ENCODE results near the gene ELFN2.

Gene ELFN2

DNA sequence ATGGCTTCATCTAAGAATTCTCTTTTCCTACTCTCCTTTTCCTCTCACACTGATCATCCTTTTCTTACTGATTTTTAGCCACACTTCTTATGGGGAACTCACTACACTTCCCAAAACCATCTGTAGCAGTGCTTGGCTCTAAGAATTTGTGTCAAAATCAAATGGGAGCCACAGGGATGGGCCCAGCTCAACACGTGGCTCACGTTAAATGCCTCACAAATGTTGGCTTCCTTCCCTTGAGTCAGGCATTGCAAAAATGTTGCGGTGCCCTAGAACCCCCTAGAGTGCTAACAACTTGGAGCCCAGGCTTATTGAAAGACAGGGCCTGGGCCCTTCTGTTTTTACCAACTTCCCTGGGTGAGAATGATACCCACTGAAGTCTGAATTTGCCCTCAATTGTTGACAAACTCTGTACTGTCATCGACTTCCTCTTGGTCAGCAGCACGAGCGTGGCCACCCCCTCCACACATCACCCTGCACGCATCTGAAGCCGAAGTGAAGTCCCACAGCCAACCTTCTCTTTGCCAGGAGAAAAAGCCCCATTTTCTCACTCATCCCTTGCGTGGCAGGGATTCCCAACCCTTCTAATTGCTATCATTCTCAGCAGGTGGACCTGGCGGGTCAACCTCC lies 69.7 kb downstream of the ELFN2 start:
- no peak for DNase-seq (ENCODE audit: low read depth in 2 of 2)

DNA sequence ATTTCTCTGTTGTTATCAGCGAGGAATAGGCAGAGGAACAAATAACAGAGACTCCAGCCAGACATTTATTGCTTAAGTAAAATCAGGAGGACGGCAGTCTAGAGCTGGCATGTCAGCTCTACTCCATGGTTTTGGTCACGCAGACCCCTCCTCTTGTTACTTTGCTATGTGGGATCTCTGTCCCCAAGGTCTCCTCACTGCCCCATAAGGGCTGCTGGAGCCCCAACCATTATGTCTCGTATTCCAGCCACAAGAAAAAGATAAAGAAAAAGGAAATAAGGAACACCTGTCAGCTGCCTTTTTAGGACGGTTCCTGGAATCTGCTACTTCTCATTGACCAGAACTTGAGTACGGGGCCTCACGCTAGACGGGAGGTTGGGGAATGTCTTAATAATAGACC lies 70.4 kb downstream of the ELFN2 start:
- no peak for DNase-seq (ENCODE audit: low read depth in 2 of 2)

DNA sequence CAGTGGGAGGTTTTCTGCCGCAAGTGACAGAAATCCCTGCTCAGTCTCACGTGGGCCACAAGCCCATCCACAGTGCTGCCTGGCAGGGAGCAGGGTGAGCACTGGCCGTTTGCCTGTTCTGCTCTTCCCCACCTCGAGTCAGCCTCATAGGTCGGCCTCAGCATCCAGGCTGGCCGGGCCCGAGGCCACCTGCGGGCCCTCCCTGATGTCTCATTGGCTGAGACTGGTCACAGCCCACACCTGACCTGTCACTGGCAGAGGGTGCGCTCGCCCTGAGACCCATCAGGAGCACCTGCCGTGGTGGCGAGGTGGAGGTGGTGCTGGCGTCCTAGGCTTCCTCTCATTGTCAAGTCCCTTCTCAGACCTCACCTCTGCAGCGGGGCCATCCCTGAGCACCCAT lies 72.1 kb downstream of the ELFN2 start:
- no peak for DNase-seq (ENCODE audit: low read depth in 2 of 2)

DNA sequence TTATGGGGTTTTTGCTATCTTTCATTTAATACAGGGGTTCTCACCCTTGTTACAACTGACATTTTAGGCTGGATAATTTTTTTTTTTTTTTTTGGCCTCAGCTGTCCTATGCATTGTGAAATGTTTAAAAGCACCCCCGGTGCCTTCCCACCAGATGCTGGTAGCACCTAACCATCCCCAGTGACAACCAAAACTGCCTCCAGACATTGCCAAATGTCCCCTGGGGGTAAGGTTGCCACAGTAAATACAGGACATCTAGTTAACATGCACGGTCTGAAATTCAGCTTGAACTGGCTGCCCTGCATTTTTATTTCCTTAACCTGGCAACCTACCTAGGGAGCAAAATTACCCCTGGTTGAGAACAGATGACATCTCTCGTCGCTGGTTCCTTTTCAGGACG lies 72.6 kb downstream of the ELFN2 start:
- no peak for DNase-seq (ENCODE audit: low read depth in 2 of 2)

DNA sequence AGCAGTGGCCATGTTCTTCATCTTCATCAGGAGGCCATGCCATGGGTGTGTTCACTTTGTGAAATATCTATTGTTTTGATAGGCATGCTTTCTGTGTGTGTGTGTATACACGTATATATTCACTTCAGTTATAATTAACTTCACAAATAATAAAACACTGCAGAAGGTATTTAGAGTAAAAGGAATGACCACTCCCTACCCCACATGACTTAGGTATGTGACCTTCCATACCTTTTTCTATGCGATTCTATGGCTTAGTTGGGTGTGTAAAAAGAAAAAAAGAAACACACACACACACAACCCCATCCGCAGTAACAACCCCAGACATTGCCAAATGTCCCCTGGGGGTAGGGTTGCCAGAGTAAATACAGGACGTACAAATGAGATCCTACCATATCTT lies 73.0 kb downstream of the ELFN2 start:
- DNase-seq (ENCODE audit: low read depth in 2 of 2): no peak

DNA sequence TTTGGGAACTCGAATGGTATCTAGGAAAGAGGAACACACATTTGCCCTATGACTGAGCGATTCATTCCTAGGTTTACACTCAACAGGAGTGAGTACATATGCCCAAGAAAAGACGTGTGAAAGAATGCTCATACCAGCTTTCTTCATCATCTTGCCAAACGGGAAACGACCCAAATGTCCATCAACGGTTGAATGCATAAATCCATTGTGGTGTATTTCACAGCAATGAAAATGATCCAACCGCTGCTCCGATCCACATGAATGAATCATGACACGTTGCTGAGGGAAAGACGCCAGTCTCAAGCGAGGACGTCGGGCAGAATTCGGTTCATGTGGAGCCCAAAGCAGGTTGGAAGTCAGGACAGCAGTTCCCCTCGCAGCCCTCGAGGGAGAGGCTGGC lies 73.4 kb downstream of the ELFN2 start:
- DNase-seq (ENCODE audit: low read depth in 2 of 2): no peak

DNA sequence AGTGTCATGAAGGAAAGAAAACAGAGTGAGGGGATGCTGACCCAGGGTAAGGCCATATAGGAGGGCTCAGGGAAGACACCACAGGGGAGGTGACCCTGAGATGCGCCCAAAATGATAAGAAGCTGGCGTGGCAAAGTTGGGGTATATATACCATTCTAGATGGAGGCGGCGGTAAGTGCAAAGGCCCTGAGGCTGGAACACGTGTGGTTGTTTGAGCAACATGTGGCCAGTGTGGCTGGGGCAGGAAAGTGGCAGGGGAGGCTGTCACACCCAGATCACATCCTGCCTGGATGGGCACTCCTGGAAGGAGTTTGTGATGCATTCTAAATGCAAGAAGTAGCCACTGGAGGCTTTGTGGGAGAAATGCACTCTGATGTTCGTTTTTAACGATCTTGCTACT lies 74.8 kb downstream of the ELFN2 start:
- DNase-seq (ENCODE audit: low read depth in 2 of 2): no peak

DNA sequence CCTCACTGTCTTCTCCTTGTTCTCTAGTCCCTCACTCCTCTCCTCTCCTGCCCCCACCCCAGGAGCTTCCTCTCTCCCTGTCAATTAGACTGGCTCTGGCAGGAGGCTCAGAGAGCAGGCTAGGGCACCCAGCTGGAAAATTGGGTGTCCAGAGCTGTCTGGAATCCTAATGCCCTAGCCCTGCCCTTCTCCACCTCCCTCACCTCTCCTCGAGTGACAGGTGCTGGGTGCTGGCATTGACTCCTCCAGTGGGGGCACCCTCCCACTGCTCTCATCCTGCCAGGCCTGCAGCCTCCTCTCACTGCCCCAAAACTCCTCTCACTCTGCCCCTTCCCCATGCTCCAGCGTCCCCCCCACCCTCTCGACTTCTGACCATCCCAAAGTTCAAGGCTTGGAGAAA lies 76.0 kb downstream of the ELFN2 start:
- no peak for DNase-seq (ENCODE audit: low read depth in 2 of 2)

DNA sequence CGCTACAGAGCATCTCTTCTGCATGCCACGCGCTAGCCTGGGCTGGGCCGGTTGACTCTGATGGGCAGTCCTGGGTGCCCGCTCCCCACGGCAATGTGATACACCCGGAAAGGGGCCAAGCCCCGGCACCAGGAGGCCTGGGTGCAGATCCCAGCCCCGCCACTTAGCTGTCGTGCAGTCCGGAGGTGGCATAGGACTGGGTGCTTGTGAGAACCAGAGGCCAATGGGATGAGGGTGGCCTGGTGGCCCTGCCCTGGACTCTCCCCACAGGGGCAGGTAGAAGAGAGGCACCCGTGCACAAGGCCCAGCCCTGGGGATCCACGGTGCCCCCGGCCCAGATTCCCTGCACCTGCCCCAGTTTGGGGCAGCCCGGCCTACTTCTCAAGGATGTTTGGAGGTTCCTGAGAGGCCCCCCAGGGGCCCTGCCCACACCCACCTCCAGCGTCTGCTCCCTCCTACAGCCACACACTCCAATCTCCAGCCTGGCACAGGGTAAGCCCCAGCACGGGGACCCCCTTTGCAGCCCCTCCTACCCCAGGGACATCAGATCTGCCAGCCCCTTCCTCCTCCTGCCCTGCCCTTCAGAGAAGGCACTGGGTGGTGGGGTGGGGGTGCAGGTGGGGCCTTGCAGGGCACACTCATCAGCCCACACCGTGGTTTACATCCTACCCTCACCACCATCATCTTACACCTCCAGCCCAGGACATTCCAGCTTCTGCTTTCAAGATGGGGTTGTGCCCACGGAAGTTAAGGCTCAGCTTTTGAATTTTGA lies 78.0 kb downstream of the ELFN2 start:
- no peak for DNase-seq (ENCODE audit: low read depth in 2 of 2)

DNA sequence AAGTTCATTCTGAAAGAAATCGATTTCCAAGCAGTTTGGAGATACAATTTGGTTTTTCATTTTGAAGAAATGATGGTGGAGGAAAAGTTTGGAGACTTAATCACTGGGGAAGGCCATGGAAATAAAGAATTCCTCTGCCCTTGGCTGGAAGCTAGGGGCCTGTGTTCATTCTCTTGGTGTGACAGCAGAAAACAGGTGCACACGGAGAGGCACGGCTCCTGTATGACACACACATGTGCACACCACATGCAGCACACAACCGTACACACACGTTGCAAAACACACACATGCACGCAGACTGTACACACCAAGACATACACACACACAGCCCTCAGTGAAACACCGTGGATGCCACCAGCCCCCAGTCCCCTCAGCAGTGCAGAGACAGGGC lies 80.8 kb downstream of the ELFN2 start:
- DNase-seq (ENCODE audit: low read depth in 2 of 2): no peak

DNA sequence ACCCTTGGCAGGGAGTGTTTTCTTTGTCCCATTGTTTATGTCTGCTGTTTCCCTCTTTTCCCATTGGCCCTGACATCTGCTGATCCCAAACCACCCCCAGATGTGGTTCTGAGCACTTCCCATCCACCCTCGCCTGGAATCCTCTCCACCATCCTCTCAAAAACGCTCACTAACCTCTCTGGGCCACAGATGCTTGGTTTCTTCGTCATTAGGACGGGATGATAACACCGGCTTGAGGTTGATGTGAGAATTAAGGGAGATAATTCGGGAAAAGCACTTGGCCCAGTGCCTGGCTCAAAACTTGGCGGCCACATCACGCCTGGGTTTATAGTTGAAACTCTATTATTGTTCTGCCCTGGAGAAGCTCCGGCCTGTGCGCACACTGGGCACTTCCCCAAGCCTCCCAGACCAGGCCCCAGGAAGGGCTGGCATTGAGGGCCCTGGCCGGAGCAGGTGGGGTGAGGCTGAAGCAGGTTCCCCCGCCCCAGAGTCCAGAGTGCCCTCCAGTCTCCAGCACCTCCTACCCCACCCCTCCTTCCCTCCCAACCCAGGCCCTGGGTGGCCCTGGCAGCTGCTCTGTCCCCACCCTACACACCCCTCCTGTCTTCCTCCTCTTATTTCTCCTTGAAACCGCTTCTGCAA lies 81.3 kb downstream of the ELFN2 start:
- DNase-seq (ENCODE audit: low read depth in 2 of 2): no peak

DNA sequence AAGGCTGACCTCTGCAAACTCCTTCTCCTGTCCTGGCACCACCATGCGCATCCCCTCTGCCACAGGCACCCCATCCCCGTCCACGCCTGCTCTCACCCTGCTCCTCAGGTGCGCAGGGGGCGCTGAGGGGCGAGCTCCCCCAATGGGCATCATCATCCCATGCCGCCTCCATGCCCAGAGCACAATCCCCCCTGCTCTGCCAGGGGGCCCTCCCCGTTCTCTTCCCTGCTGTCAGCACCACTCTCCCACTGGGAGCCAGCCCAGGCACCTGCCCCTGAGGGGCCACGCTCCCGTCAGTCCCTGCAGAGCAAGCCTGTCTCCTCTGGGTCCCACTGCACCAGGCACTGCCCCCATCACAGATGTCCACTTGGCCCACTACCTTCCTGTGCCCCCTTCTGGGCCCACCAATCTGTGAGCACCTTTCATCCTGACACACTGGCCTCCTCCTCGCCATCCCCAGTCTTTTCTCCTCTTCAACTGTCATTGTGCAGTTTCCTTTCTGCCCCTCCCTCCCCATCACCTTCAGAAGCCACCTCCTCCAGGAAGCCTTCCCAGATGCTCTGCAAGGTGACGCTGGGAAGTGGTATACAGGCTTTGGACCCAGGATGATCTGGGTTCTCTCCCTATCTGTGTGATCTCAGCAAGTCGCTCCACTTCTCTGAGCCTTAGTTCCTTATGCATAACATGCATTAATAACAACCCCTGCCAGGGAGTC lies 82.4 kb downstream of the ELFN2 start:
- DNase-seq (ENCODE audit: low read depth in 2 of 2): no peak

DNA sequence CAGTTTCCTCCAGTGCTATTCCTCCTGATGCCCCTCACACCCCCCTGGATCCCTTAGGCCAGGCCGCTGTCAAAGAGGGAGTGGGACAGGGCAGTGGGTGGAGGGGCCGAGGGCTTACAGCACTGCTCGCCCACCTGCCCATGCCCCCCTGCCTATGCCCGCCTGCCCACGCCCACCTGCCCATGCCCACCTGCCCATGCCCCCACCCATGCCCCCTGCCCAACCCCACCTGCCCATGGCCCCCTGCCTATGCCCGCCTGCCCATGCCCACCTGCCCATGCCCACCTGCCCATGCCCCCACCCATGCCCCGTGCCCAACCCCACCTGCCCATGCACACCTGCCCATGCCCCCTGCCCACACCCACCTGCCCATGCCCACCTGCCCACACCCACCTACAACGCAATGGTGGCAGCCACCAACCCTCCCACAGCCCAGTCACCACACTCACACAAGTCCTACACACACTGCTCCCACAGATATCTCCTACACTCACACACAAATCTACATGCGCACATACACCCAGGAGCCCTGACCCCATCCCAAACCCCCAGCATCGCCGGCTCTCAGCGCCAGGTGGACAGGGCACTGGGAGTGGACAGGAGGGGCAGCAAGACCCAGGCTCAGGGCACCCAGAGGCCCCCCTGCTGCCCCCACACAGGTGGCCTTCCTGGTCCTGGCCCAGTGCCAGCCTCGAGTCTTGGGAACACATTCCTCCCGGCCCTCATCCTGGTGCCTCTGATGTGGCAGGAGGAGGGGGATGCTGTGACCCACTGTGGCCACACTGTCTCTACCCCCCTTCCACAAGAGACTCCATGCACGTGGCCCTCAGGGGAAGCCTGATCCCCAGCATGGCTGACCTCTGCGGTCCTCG lies 83.2 kb downstream of the ELFN2 start:
- DNase-seq (ENCODE audit: low read depth in 2 of 2): no peak

DNA sequence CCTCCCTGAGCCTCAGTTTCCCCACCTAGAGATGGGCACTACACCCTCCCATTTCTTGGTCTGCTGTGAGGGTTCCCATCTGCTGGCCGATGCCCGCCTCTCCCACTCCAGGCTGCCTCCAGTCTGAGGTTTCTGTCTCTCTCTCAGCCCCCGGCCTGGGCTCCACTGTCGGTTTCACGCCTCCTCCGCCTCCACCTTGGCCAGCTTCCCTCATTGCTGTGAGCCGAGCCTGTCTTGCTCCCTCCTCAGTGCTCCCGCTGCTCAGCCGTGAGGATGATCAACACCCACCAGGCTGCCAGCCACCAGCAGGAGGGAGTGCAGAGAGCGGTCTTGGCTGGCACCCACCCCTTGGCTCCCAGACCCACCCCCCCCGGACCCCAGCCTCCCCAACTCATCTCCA lies 83.9 kb downstream of the ELFN2 start:
- no peak for DNase-seq (ENCODE audit: low read depth in 2 of 2)

DNA sequence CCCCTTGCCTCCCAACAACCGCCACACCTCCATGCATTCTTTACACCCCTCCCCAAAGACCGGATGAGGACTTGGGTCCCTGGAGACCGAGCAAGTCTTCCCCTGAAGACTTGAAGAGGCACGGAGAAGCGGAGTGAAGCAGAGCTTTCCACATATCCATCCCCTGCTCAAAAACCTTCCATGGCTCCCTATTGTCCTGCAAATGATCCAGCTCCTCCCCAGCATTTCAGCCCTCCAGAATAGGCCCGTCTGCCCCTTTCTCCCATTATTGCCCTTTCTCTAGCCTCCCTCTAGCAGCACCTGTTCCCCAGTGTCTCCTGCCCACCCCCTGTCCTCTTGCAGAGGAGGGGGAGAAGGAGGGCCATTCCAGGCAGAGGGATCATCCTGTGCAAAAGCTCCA lies 85.2 kb downstream of the ELFN2 start:
- no peak for DNase-seq (ENCODE audit: low read depth in 2 of 2)

DNA sequence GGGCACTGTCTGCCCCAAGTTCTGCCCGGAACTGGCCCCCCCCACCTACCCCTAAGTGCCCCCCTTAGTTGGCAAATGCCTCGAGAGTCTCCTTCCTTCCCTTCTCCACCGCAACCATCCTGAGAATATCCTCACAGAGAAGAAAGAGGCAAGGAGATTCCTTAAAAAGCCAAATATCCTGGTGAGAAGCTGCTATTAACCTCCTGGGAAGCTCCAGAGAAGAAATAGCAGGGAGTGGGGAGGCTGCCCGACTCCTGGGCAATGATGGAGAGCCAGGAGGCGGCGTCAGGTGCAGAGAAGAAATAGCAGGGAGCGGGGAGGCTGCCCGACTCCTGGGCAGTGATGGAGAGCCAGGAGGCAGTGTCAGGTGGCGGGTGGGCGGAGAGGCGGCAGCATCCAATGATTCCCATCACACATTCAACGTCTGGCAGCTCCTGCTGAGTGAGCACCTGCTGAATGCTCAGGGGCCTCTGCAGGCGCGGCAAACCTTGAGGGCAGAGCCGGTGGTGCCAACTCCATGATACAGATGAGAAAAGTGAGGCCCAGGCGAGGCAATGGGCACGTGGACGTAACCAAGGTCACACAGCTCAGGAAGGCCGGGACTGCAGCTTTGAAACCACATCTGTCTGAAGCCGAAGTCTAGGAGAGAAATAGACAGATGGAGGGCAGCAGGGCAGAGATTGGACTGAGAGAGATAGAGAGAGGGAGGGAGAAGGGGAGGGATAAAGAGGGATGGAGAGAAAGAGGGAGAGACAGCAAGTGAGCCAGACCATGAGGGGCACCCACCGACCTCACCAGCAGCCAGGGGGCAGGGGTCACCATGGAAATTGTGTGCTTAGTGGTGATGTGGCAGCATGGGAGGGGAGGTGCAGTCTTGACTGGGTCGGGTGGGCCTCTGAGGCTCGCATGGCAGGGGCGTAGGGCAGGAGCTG lies 86.7 kb downstream of the ELFN2 start:
- no peak for DNase-seq (ENCODE audit: low read depth in 2 of 2)

DNA sequence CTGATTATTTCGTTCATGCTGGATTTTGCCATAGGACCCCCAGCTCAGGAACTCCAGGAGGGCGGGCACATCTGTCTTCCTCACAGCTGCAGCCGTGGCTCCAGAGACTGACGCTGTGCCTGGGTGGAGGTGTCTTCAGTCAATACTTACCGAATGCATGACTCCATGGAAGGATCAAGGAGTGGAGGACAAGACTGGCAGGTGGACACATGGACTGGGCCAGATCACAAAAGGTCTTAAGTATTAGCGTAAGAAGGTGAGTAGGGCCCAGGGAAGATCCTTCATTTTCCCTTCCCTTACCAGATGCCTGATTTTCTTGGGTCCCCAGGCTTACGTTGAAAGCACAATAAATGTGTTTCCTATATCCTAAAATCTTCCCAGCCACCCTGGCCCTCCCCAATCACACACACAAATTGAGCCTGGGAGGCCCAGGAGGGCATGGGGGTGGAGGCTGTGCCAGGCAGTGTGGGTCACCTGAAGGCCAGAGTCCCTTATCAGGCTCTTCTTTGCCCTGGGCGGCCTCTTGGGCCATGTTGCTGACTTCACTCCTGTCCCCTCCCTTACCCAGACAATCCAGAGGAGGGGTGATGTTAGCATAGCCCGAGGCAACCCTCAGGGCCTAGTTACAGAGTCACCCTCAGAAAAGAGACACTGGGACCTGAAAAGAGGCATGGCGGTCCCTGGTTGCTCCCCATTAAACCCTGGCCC lies 88.6 kb downstream of the ELFN2 start:
- DNase-seq (ENCODE audit: low read depth in 2 of 2): no peak

DNA sequence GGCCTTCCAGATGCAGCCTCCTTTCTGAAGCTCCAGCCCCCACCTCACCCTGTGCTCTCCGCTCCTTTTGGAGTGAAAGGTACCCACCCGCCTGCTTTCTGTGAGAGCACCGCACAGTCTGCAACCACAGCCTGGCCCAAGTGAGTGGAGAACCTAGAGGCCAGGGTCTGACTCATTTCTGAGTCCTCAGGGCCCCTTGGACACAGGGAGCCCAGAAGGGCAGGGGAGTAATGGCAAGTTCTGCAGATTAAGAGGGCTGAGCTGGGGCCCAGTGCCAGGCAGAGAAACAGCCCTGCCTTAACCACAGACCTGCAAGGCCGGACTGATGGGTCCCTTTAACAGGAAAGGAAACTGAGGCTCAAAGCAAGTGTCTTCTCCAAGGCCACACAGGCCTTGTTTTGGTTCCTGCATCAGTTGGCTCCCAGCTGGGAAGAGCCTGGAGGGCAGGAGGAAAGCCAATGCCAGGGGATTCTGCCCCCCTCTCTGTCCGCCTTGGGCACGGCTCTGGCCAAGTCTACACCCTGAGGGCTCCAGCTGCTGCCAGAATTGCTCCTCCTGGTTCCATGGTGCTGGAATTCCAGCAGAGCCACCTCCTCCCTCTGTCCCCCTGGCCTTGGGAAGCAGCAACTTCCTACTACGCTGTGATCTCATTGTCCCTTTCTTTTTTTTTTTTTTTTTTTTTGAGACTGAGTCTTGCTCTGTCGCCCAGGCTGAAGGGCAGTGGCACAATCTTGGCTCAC lies 89.9 kb downstream of the ELFN2 start:
- DNase-seq (ENCODE audit: low read depth in 2 of 2): no peak

DNA sequence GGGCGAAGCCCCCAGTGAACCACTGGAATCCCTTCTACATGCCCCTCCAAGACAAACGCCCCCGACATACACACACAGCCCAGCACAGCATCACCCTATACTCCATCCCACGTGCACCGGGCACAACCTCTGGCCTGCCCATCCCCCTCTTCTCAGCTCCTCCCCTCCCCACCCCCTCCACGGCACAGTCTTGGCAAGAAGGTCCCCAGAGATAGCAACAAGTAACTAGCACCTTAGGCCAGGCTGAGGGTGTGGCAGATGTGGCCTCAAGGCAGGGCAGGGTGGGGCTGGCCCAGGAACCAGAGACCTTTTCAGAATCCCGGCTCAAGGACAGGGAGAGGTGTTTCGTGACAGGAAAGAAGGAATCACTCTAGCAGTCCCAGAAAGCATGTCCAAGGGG lies 90.7 kb downstream of the ELFN2 start:
- no peak for DNase-seq (ENCODE audit: low read depth in 2 of 2)

All from stimulated activated CD8-positive, alpha-beta memory T cell treated with anti-CD3 and anti-CD28 coated beads, Interleukin-7, amount 100 ng/mL, for 1 hour (primary cell).